Measurements from ENCODE around the gene VDAC1.
A peak's percentile ranks its signal among the peaks of the same experiment; 100 is the strongest.

The VDAC1 gene

GRCh38 chr5:133924221-133924920 is 80.4 kb downstream of the VDAC1 start:
- DNase-seq, result no peak

GRCh38 chr5:133921979-133922378 is 82.8 kb downstream of the VDAC1 start:
- DNase-seq, result peak; percentile 77
